NCI-H446 treated with DMSO at 0.1 percent for 48 hours (cell line): ENCODE measurements around the gene PLEKHG4.
A peak's percentile ranks its signal among the peaks of the same experiment; 100 is the strongest.

Experiments
- DNase-seq: peaks from one replicate; lab custom pipeline; 2025; lab: John Stamatoyannopoulos, UW

Gene PLEKHG4

DNA sequence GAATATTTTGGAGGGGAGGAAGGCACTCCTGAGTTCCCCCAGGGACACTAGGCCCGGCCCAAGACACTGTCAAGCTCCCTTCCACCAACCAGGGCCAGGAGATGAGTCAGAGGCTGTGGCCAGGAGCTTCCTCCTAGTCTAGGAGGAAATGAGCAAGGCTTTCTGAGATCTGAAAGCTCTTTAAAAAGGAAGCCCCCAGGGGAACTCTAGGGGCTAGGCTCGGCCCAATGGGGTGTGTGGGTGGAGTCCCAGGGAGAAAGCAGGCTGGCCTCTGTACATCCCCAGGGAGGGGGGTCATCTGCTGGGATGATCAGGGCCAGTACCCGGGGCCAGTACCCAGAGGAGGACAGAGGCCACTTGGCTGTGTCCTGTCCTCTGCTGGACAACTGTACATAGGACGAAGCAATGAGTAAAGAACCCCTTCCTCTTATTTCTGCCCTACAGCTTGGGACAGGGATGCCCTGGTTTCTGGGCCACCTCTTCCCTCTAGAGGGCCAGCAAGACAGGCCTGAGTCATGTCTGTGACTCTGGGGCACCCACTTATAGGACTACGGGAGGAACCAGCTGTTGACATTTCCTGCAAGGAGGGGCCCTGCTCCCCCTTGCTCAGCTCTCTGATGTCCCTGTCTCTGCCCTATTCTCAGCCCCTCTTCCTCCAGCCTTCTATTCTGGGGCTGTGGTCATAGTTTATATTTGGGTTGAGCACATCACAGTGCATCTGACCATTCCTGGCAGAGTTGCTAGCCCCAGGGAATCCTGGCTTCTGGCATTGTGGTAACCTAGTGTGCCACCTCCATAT is 34.7 kb upstream of the PLEKHG4 start:
- no peak for DNase-seq

DNA sequence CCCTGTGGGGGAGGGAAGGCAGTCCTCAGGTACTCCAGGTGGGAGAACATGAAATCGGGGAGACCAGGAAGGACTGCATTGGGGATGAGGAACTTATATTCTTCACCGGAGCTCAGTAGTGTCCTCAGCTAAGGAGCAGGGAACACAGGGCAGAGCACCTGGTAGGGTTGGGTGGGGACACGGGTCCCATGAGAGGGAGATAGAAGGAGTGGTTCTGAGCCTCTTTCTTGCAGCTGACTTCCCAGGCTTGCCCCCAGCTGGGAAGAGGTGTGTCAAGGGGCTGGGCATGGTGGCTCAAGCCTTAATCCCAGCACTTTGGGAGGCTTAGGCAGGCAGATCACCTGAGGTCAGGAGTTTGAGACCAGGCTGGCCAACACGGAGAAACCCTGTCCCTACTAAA is 34.1 kb upstream of the PLEKHG4 start:
- DNase-seq, result no peak

DNA sequence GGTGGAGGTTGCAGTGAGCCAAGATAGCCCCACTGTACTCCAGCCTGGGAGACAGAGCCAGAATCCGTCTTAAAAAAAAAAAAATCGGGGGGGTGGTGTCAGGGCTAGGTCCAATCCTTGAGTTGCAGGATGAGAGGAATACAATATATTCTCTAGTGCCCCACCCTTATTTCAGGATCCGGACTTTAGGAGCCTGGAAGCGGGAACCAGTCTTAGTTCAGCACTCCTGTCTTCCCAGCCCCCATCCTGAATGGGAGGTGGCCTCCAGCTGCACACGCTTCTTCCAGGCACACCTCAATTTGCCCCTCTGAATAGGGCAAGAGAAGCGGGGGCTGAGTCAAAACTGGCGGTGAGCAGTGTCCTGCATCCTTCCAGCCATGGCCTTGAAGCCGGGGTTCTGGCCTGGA is 33.7 kb upstream of the PLEKHG4 start:
- DNase-seq, result no peak

DNA sequence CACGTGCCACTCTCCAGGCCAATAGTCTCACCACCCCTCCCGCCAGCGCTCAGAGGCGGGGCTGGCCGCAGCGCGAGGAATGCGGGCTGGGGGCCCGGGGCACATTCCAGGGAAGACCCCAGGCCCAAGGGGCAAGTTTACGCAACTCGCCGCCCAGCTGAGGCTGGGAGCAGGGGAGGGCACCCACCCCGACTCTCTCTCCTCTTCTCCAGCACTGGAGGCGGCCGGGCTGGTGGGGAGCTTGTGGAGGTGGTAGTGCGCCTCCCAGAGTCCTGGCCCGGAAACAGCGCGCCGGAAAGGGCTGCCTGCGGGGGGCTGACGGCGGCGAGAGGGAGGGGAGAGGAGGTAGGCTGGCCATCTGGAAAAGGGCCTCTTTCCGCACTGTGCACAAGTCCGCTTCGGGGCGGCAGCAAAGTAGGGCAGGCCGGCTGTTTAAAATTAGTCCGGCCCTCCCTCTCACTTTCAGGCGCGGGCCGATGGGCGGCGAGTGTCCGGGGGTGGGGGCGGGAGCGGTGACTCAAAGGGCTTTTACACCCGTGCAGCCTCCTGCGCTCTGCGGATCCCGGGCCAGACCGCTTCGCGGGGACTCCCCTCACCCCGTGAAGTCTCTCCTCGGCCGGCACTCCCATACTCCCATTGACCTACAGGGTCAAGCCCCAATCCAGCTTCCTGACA is 33.1 kb upstream of the PLEKHG4 start:
- no peak for DNase-seq

DNA sequence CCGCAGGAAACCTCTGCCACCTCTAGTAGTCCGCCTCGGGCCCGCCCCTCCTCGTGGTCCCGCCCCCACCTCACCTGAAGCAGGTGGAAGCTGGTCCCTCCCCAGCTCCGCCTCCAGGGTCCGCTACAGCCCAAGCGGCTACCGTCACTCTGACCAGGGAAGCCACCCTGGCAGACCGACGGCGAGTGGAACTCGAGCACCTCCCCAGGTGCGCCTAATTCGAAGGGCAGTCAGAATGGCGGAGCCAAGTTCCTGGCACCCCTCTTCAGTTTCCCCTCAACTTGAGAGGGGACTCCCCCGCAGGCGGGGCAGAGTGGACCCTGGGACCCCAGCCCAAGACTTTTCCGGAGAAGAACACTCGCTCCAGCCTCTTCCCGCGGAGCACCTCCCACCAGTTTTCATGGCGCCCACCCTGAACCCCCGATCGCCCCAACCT is 32.6 kb upstream of the PLEKHG4 start:
- DNase-seq, result no peak

DNA sequence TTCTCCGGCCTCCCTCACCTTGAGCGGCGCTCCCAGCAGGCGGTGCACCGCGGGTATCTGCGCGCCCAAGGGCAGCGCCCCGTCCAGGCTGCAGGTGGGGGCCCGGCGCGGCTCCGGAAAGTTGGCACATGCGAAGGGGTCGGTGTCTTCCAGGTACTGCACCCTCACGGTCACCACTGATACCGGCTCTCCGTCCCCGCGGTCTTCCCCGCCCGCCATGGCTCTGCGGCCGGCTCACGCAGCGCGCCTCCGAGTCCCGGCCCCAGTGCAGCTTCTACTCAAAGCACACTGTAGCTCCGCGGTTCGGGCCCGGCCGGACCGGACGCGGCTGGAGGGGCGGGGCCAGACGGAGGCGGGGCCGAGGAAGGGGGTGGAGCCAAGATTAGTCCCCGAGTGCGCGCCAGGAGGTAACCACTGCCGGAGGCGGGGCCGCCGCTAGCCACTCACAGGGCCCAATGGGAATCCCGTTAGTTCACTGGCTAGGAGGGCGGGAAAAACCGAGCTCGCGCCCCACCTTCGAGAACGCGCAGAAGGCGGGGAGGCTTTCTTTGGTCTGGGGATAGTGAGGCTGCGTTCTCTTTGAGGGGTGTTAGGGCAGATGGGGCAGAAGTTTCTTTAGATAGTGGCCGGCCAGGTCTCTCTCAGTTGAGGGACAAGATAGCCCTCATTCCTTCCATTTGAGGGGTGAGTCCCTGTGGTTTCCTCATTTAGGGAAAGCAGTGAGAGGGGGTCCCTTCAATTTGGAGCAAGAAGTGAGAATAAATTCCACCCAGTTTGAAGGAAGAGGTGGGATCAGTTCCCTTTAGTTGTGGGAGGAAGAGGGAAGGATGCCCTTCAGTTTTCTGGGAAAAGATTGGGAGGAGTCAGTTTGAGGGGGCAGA is 31.9 kb upstream of the PLEKHG4 start, which contains the start of gene FHOD1:
Gene FHOD1, minus strand, starts transcription at position 290 of the 881 bp plus-strand sequence. Its CDS starts 71 bp downstream, at position 219.
- DNase-seq, result peak; percentile 71

DNA sequence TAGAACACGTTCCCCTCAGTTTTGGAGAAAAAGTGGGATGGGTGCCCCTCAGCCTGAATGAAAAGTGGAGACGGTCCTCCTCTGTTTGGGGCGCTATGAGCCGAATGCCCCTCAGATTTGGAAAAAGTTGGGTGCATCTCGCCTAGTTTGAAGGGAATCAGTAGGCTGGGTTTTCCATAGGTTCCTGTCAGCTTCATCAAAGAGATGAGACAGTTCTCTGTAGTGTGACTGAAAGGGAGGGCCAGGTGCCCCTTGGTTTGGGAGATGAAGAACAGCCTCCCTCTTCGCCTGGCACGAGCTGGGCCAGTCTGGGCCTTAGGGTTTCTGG is 31.3 kb upstream of the PLEKHG4 start:
- no peak for DNase-seq

DNA sequence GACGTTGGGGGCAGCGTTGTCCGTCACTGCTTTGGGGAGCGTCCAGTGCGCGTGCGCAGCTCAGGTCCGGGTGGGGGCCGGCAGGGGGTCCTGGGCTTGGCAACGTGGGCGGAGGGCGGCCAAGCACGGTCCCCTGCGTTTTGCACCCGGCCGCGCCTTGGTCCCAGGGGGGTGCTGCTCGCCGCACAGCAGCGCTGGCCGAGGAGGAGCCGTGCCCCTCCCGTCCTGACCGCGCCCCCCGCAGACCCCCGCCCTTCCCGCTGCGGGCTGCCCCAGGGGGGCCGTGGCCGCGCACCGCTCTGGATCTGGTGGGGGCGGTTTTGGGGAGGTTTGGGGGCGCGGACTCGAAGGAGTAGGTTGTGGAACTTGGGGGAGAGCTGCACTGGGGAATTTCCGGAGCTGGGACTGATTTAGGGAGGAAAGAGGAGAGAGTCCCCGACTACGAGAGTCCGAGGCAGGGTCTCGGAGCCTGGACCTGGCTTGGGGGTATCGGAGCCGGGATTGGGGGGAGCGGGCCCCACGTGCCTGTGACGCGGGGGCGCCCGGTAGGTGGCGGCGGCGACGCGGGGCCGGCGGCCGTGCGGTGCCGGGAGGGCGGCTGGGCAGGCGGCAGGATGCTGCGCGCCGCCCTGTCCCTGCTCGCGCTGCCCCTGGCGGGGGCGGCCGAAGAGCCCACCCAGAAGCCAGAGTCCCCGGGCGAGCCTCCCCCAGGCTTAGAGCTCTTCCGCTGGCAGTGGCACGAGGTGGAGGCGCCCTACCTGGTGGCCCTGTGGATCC is 30.7 kb upstream of the PLEKHG4 start, which contains the start of gene SLC9A5:
Gene SLC9A5, plus strand, starts transcription at position 579 of the 777 bp plus-strand sequence. Its CDS starts 36 bp downstream, at position 615.
- DNase-seq, result no peak

DNA sequence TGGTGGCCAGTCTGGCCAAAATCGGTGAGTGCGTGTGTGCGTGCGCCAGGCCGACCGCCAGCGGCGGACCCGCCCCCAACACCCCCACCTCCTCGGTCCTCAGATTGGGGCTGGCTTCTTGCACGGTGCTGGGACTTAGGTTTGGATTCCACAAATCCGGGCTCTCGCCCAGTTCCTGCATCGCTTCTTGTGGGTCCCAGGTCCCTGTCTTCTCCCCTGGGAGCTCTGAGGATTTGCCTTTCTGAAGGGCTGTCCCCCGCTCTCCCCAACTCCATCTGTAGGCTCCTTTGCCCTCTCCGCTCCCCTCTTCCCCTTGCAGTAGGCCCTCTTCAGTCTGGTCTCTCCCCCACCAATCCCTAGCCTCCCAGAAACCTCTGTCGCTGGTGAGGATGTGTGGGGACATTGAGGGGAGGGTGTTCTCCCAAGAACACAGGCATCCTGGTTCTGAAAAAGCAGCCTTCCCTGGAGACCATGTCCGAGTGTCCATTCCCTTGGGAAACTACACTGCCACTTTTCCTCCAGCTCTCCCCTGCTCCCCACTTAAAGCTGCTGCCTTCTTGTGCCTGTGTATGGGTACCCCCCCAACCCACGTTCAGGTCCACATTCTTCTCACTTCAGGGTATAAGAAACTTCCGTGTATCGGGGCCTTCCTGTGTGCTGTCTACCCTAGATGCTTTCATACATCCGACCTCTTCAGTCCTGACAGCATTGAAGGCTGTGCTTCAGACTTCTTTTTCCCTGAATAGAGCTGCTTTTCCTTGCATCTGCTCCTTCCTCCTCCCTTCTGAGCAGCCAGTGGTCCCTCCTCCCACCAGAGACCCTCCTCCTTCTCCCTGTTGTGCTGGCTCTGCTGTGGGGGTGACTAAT is 29.9 kb upstream of the PLEKHG4 start:
- DNase-seq, result no peak

DNA sequence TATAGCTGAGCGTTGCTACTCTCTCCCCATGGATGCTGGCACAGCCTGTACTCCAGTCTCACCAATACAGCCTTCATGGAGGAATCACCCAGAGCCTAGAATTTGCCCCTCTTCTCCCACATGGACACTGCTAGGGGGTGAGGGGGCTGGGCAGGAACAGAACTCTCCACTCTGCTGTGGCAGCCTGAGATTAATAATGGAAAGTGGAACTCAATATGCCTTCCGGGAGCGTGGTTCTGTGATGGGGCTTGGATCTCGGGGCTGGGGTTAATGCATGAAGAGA is 29.3 kb upstream of the PLEKHG4 start:
- DNase-seq, result no peak

DNA sequence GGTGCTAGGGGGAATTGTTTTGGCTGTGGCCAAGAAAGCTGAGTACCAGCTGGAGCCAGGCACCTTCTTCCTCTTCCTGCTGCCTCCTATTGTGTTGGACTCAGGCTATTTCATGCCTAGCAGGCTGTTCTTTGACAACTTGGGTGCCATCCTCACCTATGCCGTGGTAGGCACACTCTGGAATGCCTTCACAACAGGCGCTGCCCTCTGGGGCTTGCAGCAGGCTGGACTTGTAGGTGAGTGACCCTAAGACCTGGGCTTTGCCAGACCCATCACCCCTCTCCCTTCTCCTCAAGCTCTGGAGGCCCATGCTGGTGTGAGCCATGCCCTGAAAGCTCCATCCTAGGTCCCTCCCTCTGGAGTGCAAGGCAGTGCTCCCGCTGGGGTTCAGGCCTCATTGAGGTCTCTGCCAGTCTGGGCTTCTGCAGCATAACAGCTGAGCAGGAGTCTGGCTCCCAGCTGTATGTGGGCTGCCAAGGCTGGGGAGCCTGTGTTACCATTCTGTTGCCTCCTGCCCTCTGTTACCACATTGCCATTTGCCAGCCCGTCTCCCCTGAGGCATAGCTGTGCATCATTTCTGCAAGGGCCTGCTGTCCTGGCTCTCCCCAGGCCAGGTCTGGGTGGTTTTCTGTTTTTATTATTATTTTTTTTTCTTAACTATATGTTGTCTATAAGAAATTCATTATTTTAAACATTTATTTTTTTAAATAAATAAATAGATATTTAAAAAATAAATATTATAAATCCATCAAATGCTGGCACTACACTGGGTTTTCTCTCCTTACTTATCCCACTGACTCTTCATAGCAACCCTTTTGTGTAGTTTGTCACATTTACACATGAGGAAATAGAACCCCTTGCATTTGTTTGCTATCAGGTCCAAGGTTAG is 26.5 kb upstream of the PLEKHG4 start:
- DNase-seq, result peak; percentile 61

DNA sequence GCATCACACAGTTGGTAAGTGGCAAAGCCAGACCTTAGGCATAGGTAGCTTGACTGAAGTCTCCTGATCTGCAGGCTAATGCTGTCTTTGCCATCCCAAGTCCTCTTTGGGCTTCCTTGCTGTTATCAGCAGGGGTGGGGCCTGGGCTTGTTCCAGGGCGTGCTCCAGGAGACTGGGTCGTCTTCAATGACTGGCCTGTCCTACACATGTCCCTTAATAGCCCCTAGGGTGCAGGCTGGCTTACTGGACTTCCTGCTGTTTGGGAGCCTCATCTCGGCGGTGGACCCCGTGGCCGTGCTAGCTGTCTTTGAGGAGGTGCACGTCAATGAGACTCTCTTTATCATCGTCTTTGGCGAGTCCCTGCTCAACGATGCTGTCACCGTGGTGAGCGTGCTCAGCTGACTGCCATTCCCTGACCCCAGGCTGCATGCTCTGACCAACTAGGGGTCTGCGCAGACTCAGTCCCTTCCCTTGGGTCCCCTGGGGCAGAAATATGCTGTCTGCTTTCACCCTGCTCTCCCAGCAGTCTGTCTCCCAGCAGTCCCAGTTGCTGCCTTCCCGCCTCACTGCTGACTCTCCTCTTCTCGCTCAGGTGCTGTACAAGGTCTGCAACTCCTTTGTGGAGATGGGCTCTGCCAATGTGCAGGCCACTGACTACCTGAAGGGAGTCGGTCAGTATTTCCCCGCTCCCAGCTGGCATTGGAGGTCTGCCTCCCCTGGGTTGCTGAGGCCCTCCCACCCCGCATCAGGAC is 24.4 kb upstream of the PLEKHG4 start:
- no peak for DNase-seq

DNA sequence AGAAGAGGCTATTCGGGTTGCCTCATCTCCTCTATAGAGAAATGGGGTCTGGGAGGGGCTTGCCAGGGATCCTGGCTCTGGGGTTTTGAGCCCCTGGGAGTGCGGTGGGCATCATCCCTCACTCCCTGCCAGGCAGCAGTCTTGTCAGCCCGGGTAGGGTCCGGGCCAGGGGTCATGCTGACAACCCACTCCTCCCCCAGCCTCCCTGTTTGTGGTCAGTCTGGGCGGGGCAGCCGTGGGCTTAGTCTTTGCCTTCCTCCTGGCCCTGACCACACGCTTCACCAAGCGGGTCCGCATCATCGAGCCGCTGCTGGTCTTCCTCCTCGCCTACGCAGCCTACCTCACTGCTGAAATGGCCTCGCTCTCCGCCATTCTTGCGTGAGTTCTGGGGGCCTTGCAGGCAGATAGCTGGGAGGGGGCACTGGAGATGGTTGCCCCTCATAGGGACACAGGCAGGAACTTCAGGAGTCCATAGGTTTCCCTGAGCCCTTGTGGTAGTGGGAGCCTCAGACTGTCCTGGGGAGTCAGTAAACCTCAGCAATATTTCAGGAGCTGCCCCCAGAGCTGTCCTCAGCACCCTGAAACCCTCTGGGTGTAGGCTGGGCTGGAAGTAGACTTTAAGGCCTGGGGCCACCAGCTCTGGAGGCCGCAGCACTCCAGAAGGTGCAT is 23.6 kb upstream of the PLEKHG4 start:
- no peak for DNase-seq

DNA sequence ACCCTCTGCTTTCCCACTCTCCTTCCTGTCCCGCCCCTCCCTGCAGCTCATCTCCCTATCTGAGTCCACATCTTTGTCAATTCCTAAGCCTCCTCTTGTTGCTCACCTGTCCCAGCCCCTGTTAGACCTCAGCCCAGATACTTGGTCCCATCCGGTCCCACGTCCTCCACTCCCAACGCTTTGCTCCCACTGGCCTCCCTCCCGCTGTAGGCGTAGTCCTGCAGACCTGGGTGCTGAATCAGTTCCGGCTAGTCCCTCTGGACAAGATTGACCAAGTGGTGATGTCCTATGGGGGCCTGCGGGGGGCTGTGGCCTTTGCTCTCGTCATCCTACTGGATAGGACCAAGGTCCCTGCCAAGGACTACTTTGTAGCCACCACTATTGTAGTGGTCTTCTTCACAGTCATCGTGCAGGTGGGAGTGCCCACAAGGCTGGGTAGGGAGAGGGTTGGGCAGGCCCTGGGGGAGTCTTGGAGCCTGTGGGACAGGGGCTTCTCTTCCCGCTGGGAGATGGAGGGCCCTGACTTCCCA is 22.6 kb upstream of the PLEKHG4 start:
- DNase-seq, result no peak

DNA sequence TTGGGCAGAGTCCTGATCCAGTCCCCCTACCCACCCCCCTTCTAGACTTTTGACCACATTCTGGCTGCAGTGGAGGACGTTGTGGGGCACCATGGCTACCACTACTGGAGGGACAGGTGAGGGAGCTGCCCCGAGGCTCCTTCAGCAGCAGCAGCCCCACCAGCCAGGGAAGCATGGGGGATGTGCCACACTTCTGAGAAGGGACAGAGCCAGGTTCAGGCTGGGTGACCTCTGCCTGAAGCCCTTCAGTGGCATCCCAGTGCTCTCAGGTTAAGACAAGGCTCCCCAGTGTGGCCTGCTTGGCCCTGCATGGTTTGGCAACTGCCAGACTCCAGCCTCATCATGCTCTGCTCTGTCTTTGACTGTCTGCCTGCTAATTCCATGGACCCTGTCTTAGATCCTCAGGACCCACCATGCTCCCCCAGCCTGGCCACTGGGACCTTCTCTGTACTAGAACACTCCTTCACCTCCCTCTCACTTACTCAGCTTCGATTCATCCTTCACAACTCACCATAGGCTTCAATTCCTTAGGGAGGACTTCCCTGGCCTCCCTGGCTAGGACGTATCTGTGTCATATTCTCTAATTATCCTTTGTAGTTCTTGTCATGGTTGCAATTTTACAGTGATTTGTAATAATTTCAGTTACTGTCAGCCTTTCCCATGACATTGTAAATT is 21.7 kb upstream of the PLEKHG4 start:
- no peak for DNase-seq

DNA sequence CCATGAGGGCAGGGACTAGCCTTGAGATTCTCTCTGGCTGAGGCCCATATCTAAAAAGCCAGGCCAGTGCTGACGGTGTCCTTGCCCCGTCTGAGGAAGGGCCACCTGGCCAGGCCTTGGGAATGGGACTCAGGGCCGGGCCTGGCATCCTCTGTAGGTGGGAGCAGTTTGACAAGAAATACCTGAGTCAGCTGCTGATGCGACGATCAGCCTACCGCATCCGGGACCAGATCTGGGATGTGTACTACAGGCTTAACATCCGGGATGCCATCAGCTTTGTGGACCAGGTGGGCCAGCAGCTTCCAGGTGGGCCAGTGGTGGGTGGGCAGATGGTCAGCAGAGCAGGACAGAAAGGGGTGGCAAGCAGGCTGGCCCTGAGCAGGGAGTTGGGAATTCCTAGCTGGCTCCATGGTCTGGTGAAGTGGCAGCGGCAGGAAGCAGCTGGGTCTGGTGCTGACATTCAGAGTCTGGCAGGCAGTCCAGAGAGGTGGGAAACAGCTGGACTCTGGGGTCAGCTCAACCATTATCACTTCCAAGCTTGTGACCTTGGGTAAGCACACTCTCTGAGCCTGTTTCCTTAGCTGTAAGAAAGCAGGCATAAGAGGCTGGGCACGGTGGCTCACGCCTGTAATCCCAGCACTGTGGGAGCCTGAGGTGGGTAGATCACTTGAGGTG is 21.0 kb upstream of the PLEKHG4 start:
- DNase-seq, result no peak

DNA sequence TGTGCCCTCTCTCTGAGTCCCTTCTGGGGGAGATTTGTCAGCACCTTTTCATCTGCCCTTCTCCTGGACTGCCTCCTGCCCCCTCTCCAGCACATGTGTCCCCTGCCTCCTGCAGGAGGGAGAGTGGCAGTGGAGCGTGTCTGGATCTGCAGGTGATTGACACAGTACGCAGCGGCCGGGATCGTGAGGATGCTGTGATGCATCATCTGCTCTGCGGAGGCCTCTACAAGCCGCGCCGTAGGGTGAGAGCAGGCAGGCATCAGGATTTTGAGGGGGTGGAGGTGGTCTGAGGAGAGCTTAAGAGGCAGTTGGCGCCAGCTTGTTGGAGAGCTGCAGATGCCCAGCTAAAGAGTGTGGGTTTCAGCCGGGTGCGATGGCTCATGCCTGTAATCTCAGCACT is 19.6 kb upstream of the PLEKHG4 start:
- DNase-seq, result no peak
